ENCODE data around the gene S100A10.

DNA sequence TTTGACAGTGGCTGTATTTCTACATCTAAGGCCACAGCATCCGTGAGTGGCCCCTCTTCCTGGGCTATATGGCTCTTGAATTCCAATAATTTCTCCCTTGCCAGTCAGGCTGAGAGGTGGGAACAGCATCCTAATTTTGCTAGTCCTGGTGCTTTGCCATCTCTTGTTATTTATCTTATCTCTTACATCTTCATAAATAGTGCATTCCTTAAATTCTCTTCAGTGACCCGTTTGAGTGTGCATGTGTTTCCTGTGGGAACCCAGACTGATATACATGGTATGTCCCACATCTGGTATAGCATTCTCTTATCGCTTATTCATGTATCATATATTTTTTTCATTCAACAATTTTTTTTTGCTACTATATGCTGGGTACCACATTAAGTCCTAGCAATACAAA lies 33.2 kb upstream of the S100A10 start:
- TF ChIP-seq CTCF (IDR thresholded peaks at IDR 0.05), result no peak
- TF ChIP-seq ZFX (IDR thresholded peaks at IDR 0.05; ENCODE audit: borderline replicate concordance), result no peak
